K562 (cell line): ENCODE results near the gene FGF2. TPM values are rescaled to one million over a fixed set of nuclear protein-coding genes. Genes with fewer than 3 reads are reported as not detected.

Experiments used
- ATAC-seq: fragments of 200-7000 bp; cut with Tn5 transposase; 3 replicates; pipeline ENCODE4 v1.9.1; 2020; ENCODE audit warnings: moderate library complexity
- BruUV-seq: library from RNA; stranded (reverse); fragments of 400-500 nt; replicated peaks from 2 replicates; lab custom pipeline; 2021; lab: Mats Ljungman, UMichigan
- CTCF ChIA-PET: fragments of 300-600 bp; formaldehyde crosslinking; extraction: SDS; loops from one replicate; lab custom pipeline; 2021; ENCODE audit warnings: low intra/inter-chr PET ratio; lab: Yijun Ruan, JAX
- POLR2A ChIA-PET: fragments of 300-600, 350-650 bp; sonication (Branson Sonifier 250); formaldehyde crosslinking; extraction: SDS; loops from one replicate; lab custom pipeline; 2021; ENCODE audit warnings: antibody characterized with exemption, inconsistent platforms; lab: Yijun Ruan, JAX
- DNase-seq, 4 experiments: peaks; one replicate each; pipeline versions ENCODE4 v3.0.0 to v3.0.0-alpha.2; 2011 to 2018; ENCODE audit warnings: low spot score in 3 of 4, mixed read lengths in 3 of 4; ENCODE audit errors: extremely low read depth in 1 of 4
- FAIRE-seq: peaks from 2 replicates; lab custom pipeline; 2011; peaks lifted over from hg19 to GRCh38; lab: Jason Lieb, UNC
- H2AFZ ChIP-seq: 2 replicates; pipeline ENCODE4 v1.6.0; 2011; ENCODE audit warnings: low read depth, low read length, control low read depth, inconsistent platforms
- H3K27ac ChIP-seq: fragments of 200-600 bp; 3 replicates; pipeline ENCODE4 v1.8.0; 2011; ENCODE audit warnings: low read depth, mild to moderate bottlenecking, control low read depth, inconsistent platforms, low read length, moderate library complexity, mixed read lengths; ENCODE audit errors: extremely low read depth
- H3K27me3 ChIP-seq, 2 experiments: fragments of 300-600 bp in 1 of 2; 2 replicates in 1 of 2; 3 replicates in 1 of 2; pipeline versions ENCODE4 v1.6.0 to v1.8.0; 2011; ENCODE audit warnings: inconsistent platforms in 2 of 2, low read length in 2 of 2, mild to moderate bottlenecking in 1 of 2, mixed read lengths in 1 of 2, moderate library complexity in 1 of 2; ENCODE audit not compliant: control insufficient read depth in 2 of 2, insufficient read depth in 2 of 2
- H3K36me3 ChIP-seq: fragments of 300-600 bp; 3 replicates; pipeline ENCODE4 v1.8.0; 2011; ENCODE audit warnings: mild to moderate bottlenecking, low read length, inconsistent platforms; ENCODE audit not compliant: control insufficient read depth, insufficient read depth
- H3K4me1 ChIP-seq, 2 experiments: fragments of 200-600 bp in 1 of 2; replicated peaks in 1 of 2; 2 replicates in 1 of 2; 3 replicates in 1 of 2; pipeline versions ENCODE4 v1.5.1 to v1.8.0; 2011; ENCODE audit warnings: inconsistent platforms in 2 of 2, low read length in 2 of 2, mild to moderate bottlenecking in 1 of 2, mixed read lengths in 1 of 2, moderate library complexity in 1 of 2; ENCODE audit not compliant: control insufficient read depth in 2 of 2, insufficient read depth in 2 of 2
- H3K4me2 ChIP-seq: 2 replicates; pipeline ENCODE4 v1.6.1; 2011; ENCODE audit warnings: low read length, control low read depth, inconsistent platforms, mixed read lengths; ENCODE audit not compliant: insufficient read depth
- H3K4me3 ChIP-seq: fragments of 200-600 bp; sonication (generic), shearing (Covaris generic); 2 replicates; pipeline ENCODE4 v1.5.1; 2016; ENCODE audit warnings: control low read depth, inconsistent platforms
- H3K79me2 ChIP-seq: fragments of 200-600 bp; 3 replicates; pipeline ENCODE4 v1.8.0; 2011; ENCODE audit warnings: low read length, inconsistent platforms; ENCODE audit not compliant: control insufficient read depth, insufficient read depth
- H3K9ac ChIP-seq, 2 experiments: 2 replicates each; pipeline versions ENCODE4 v1.6.0 to v1.6.1; 2011; ENCODE audit warnings: low read depth in 2 of 2, low read length in 2 of 2, control low read depth in 1 of 2, inconsistent platforms in 1 of 2, mild to moderate bottlenecking in 1 of 2, mixed read lengths in 1 of 2; ENCODE audit not compliant: insufficient read depth in 1 of 2
- H3K9me1 ChIP-seq: one replicate; pipeline ENCODE4 v1.6.0; 2011; ENCODE audit warnings: inconsistent platforms, mild to moderate bottlenecking, low read length, moderate library complexity; ENCODE audit not compliant: control insufficient read depth, insufficient read depth
- H3K9me3 ChIP-seq: replicated peaks from 2 replicates; pipeline ENCODE4 v1.5.1; 2011; ENCODE audit warnings: low read depth, low read length, inconsistent platforms; ENCODE audit not compliant: control insufficient read depth, insufficient read depth
- H4K20me1 ChIP-seq: replicated peaks from 2 replicates; pipeline ENCODE4 v1.6.1; 2011; ENCODE audit warnings: low read length, inconsistent platforms, mixed read lengths; ENCODE audit not compliant: control insufficient read depth, insufficient read depth
- HES1 ChIP-seq: fragments of 450-650 bp; IDR thresholded peaks from 2 replicates; pipeline ENCODE4 v1.6.1; 2016; ENCODE audit warnings: low read depth, mild to moderate bottlenecking, moderate library complexity
- HNRNPH1 ChIP-seq: fragments of 200-400 bp; formaldehyde crosslinking; optimal IDR thresholded peaks from 2 replicates; pipeline ENCODE3; 2017; ENCODE audit warnings: low read depth, mild to moderate bottlenecking, low read length, moderate library complexity
- ID3 ChIP-seq, 2 experiments: fragments of 250-450 bp in 1 of 2; fragments of 450-650 bp in 1 of 2; sonication (Bioruptor Pico) in 1 of 2; IDR thresholded peaks; 2 replicates each; pipeline versions ENCODE4 v1.6.1 to v1.8.0; 2016 to 2021; ENCODE audit warnings: mild to moderate bottlenecking in 2 of 2, moderate library complexity in 2 of 2, missing compliant biosample characterization in 1 of 2, missing genetic modification characterization in 1 of 2
- L3MBTL2 ChIP-seq: fragments of 450-650 bp; IDR thresholded peaks from 2 replicates; pipeline ENCODE4 v1.6.1; 2016; ENCODE audit warnings: mild to moderate bottlenecking, moderate library complexity
- MBD2 ChIP-seq: sonication (generic); IDR thresholded peaks from 2 replicates; pipeline ENCODE4 v1.6.1; 2016; ENCODE audit warnings: low read depth, borderline replicate concordance
- MED1 ChIP-seq: sonication (generic); formaldehyde crosslinking; IDR thresholded peaks from 2 replicates; pipeline ENCODE4 v1.8.1; 2023; ENCODE audit warnings: missing genetic modification reagents, borderline replicate concordance
- NFIX ChIP-seq: fragments of 250-450 bp; sonication (Bioruptor Pico); IDR thresholded peaks from 2 replicates; pipeline ENCODE4 v1.4.0; 2020; ENCODE audit warnings: low read depth, mild to moderate bottlenecking, moderate library complexity
- PRPF4 ChIP-seq: fragments of 200-400 bp; formaldehyde crosslinking; IDR thresholded peaks from one replicate; pipeline ENCODE4 v1.6.1; 2017; ENCODE audit warnings: low read length, low read depth, mild to moderate bottlenecking; ENCODE audit not compliant: insufficient read depth, poor library complexity, severe bottlenecking
- SMARCB1 ChIP-seq: IDR thresholded peaks from 2 replicates; pipeline ENCODE4 v1.6.1; 2011; ENCODE audit warnings: improper control_type of control experiment, low read depth; ENCODE audit not compliant: insufficient read length
- SNRNP70 ChIP-seq: fragments of 200-400 bp; formaldehyde crosslinking; optimal IDR thresholded peaks from 2 replicates; pipeline ENCODE3; 2017; ENCODE audit warnings: low read depth, low read length
- ZNF436 ChIP-seq: fragments of 250-450, 450-650 bp; sonication (Bioruptor Pico); formaldehyde crosslinking; IDR thresholded peaks from 2 replicates; pipeline ENCODE4 v1.7.0; 2020; ENCODE audit warnings: mild to moderate bottlenecking
- in situ Hi-C: fragments of 300-500 bp; cut with MboI; formaldehyde crosslinking; loops from 4 replicates; pipeline ENCODE4 v1.15.0; 2018; ENCODE audit warnings: inconsistent platforms, mixed read lengths
- intact Hi-C: fragments of 100-400 bp; cut with micrococcal nuclease; formaldehyde crosslinking; loops from 2 replicates; pipeline ENCODE4 v1.14.2; 2022
- polyA plus RNA-seq, 8 experiments: library from polyadenylated mRNA; depleted of rRNA in 4 of 8; stranded (reverse) in 5 of 8; unstranded in 3 of 8; fragments of >200 nt; fragmentation: Nextera tagmentation in 2 of 8; fragmentation: Illumina TruSeq in 1 of 8; extraction: Ambion mirVana in 2 of 8; extraction: Trizol in 1 of 8; gene quantifications; 2 replicates each; pipeline versions ENCODE4 v1.2.1 to v1.2.3, GENCODE V29; 2011 to 2014; ENCODE audit warnings: inconsistent platforms in 1 of 8, missing spikeins in 1 of 8
- total RNA-seq, 7 experiments: library from RNA; depleted of rRNA in 6 of 7; stranded (reverse); fragments of >200 nt in 6 of 7; fragmentation: Illumina TruSeq in 2 of 7; extraction: Trizol in 2 of 7; gene quantifications; 2 replicates each; pipeline versions ENCODE4 v1.2.1 to v1.2.3, GENCODE V29; 2011 to 2021; ENCODE audit warnings: low replicate concordance in 1 of 7
- TF ChIP-seq, protein P1 (sequence below): fragments of 250-450 bp; sonication (Bioruptor Pico); IDR thresholded peaks from 2 replicates; pipeline ENCODE4 v1.8.0; 2021; ENCODE audit warnings: moderate library complexity, mild to moderate bottlenecking, inconsistent platforms
- TF ChIP-seq, protein P2 (sequence below): fragments of 250-450 bp; sonication (Bioruptor Pico); IDR thresholded peaks from 2 replicates; pipeline ENCODE4 v1.9.0; 2021; ENCODE audit warnings: mild to moderate bottlenecking

FGF2 gene
- total and polyA plus RNA-seq, 9 of the 15 experiments (the other 6 are each of a cell fraction or from before 2014, with no cell fraction given) = 2.5 to 19.4 (median 9.2) TPM

DNA sequence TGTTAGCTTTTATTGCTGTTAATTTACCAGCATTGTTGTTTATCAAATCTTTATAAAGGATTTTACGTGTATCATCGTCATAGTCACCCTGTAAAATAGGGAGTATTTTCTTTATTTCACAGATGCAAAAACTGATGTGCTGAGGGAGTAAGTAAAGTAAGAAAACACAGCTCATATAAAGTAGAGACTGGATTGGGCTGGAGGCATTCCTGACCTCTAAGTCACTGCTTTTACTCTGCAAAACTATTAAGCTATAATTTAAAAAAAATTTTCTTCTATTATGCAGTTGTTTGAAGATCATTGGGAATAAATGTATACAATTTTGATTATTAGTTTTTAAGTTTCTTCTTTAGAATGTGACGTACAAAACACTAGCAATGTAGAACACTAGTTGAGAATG, 49.8 kb downstream of the FGF2 start (continued):
- TF ChIP-seq, protein P1, sequence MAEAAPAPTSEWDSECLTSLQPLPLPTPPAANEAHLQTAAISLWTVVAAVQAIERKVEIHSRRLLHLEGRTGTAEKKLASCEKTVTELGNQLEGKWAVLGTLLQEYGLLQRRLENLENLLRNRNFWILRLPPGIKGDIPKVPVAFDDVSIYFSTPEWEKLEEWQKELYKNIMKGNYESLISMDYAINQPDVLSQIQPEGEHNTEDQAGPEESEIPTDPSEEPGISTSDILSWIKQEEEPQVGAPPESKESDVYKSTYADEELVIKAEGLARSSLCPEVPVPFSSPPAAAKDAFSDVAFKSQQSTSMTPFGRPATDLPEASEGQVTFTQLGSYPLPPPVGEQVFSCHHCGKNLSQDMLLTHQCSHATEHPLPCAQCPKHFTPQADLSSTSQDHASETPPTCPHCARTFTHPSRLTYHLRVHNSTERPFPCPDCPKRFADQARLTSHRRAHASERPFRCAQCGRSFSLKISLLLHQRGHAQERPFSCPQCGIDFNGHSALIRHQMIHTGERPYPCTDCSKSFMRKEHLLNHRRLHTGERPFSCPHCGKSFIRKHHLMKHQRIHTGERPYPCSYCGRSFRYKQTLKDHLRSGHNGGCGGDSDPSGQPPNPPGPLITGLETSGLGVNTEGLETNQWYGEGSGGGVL (CRISPR knock-in tag) = no peak
- TF ChIP-seq SMARCB1 (no peak), ZNF436 (CRISPR knock-in tag) (no peak), ID3 (CRISPR knock-in tag; IDR thresholded peaks at IDR 0.05) (no peak), ID3 (tag; IDR thresholded peaks at IDR 0.05) (no peak)
- TF ChIP-seq, protein P2, sequence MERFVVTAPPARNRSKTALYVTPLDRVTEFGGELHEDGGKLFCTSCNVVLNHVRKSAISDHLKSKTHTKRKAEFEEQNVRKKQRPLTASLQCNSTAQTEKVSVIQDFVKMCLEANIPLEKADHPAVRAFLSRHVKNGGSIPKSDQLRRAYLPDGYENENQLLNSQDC (CRISPR knock-in tag) = no peak

GRCh38 chr4:122879001-122879400, 52.4 kb downstream of the FGF2 start:
- BruUV-seq = no TSS peak
- H3K36me3 ChIP-seq = peaks cover 40% of the 10 kb centered on the region
- no peak overlapping the region for H3K4me3 ChIP-seq
- H3K9me3 ChIP-seq = 0 out of 2 replicates have a peak, but pooled peaks cover 2% of the 10 kb centered on the region
- H3K4me1 ChIP-seq = no peaks in the 10 kb centered on the region; a peak in 2 of 5 replicates
- H3K79me2 ChIP-seq = peaks cover 3% of the 10 kb centered on the region; the same call in 2 of the 3 replicates
- POLR2A ChIA-PET = no interaction called here
- no peak overlapping the region for H3K4me2 ChIP-seq
- no peak overlapping the region for H3K27ac ChIP-seq
- ATAC-seq (no peak), DNase-seq (no peak), FAIRE-seq (no peak)
- TF ChIP-seq PRPF4 (no peak), HNRNPH1 (no peak), L3MBTL2 (no peak), SNRNP70 (no peak), MBD2 (no peak), MED1 (CRISPR knock-in tag) (no peak), NFIX (CRISPR knock-in tag) (no peak), HES1 (no peak)
- no peaks in the 10 kb centered on the region for H3K9me1 ChIP-seq
- CTCF ChIA-PET = no interaction called here
- no peak overlapping the region for H2AFZ ChIP-seq
- no peaks in the 10 kb centered on the region for H4K20me1 ChIP-seq
- H3K9ac ChIP-seq = no peak overlapping the region
- intact Hi-C loops = no loop called here
- H3K27me3 ChIP-seq = no peaks in the 10 kb centered on the region
- in situ Hi-C loops = no loop called here
